WERI-Rb-1 (cell line): ENCODE measurements around the gene TLR4.
A peak's percentile ranks its signal among the peaks of the same experiment; 100 is the strongest.

ENCODE experiments used
- DNase-seq: peaks from one replicate; pipeline ENCODE4 v3.0.0-alpha.2; 2020
- H3K27ac ChIP-seq: fragments of 250-450 bp; sonication (Bioruptor Pico); 2 replicates; pipeline ENCODE4 v1.5.1; 2020; ENCODE audit warnings: mild to moderate bottlenecking, moderate library complexity
- H3K27me3 ChIP-seq: fragments of 250-450 bp; sonication (Bioruptor Pico); 2 replicates; pipeline ENCODE4 v1.5.1; 2021; ENCODE audit warnings: mild to moderate bottlenecking, low read depth, moderate library complexity; ENCODE audit not compliant: insufficient read depth, severe bottlenecking
- H3K36me3 ChIP-seq: fragments of 250-450 bp; sonication (Bioruptor Pico); 2 replicates; pipeline ENCODE4 v1.5.1; 2020; ENCODE audit warnings: mild to moderate bottlenecking, moderate library complexity
- H3K4me3 ChIP-seq: 2 replicates; pipeline ENCODE4 v1.5.1; 2011; ENCODE audit warnings: low read depth, mild to moderate bottlenecking, control low read depth, low read length
- H3K9me3 ChIP-seq: fragments of 250-450 bp; sonication (Bioruptor Pico); 2 replicates; pipeline ENCODE4 v1.5.1; 2021; ENCODE audit warnings: mild to moderate bottlenecking, moderate library complexity; ENCODE audit not compliant: severe bottlenecking
- TF ChIP-seq, protein P1 (sequence below): IDR thresholded peaks from 2 replicates; pipeline ENCODE4 v1.5.1; 2011; ENCODE audit warnings: low read depth, mild to moderate bottlenecking, control low read depth, inconsistent platforms, low read length

Gene TLR4

DNA sequence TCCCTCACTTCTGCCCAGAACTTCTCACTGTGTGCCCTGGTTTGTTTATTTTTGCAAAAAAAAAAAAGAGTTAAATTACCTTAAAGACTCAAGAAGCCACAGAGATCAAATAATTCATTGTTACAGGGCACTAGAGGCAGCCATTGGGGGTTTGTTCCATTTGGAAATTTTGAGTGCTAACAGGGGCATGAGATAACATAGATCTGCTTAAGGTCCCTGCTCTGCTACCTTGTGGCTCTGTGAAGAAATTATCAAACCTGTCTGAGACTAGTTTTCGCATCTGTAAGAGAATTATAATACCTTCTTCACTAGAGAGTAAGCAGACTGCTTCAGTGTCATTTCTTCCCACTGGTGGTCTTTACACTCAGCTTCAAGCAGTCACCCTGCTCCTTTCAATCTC is 394 bp downstream of the TLR4 start:
- no peak overlapping the region for H3K4me3 ChIP-seq
- H3K36me3 ChIP-seq, result no peaks in the 10 kb centered on the region
- no peaks in the 10 kb centered on the region for H3K9me3 ChIP-seq
- H3K27me3 ChIP-seq, result no peaks in the 10 kb centered on the region
- DNase-seq, result no peak
- no peak overlapping the region for H3K27ac ChIP-seq
- TF ChIP-seq, protein P1, sequence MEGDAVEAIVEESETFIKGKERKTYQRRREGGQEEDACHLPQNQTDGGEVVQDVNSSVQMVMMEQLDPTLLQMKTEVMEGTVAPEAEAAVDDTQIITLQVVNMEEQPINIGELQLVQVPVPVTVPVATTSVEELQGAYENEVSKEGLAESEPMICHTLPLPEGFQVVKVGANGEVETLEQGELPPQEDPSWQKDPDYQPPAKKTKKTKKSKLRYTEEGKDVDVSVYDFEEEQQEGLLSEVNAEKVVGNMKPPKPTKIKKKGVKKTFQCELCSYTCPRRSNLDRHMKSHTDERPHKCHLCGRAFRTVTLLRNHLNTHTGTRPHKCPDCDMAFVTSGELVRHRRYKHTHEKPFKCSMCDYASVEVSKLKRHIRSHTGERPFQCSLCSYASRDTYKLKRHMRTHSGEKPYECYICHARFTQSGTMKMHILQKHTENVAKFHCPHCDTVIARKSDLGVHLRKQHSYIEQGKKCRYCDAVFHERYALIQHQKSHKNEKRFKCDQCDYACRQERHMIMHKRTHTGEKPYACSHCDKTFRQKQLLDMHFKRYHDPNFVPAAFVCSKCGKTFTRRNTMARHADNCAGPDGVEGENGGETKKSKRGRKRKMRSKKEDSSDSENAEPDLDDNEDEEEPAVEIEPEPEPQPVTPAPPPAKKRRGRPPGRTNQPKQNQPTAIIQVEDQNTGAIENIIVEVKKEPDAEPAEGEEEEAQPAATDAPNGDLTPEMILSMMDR, result no peak

DNA sequence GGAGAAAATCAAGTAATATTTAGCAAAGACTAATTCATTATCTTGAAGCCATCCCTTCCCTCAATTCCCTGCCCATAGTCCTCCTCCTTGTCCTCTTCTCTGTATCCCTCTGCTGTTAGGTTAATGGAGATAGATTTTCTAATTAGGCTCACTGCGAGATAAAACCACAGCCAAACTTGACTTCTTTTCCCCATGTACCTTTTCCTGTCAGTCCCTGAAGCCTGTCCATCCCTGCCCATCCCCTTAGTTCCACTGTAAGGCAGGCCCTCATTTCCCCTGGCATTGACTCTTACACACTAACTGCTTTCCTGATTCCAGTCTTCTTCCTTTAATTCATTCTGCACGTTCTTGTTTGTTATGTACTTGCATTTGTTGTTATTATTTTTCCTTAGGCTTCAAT is 1.2 kb downstream of the TLR4 start:
- no peaks in the 10 kb centered on the region for H3K27me3 ChIP-seq
- H3K36me3 ChIP-seq, result no peaks in the 10 kb centered on the region
- no peak overlapping the region for H3K27ac ChIP-seq
- TF ChIP-seq, protein P1, result no peak
- DNase-seq, result no peak
- no peak overlapping the region for H3K4me3 ChIP-seq
- H3K9me3 ChIP-seq, result no peaks in the 10 kb centered on the region

DNA sequence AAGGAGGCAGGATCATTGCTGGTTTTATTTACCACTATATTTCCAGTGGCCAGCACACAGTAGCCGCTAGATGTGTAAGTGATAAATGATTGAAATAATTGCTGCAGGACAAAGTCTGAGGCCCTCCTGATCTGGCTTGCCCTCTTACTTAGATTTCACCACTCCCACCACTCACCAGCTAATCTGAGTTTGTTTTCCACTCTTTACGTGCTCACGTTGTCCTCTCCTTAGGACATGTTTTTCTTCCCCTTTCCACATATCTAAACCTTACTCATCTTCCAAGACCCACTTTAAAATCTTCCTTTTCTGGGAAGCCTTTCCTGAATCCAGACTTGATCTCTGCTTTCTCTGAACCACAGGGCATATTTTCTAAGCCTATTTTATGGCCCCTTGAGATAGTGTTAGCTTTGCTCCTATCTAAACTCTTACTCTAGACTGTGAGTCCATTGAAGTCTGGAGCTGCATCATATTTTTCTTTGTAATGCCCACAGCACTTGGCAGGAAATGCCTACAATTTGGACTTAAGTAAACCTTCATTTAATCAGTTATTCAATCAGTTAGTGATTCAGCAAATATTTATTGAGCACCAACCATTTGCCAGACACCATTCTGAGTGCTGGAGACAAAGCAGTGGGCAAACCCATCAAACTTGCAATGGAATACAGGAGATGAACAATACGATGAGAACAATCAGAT is 2.4 kb downstream of the TLR4 start:
- no peak for DNase-seq
- TF ChIP-seq, protein P1, result no peak
- Histone ChIP-seq H3K9me3 (no peaks in the 10 kb centered on the region), H3K36me3 (no peaks in the 10 kb centered on the region), H3K27me3 (no peaks in the 10 kb centered on the region), H3K4me3 (no peak overlapping the region), H3K27ac (no peak overlapping the region)

DNA sequence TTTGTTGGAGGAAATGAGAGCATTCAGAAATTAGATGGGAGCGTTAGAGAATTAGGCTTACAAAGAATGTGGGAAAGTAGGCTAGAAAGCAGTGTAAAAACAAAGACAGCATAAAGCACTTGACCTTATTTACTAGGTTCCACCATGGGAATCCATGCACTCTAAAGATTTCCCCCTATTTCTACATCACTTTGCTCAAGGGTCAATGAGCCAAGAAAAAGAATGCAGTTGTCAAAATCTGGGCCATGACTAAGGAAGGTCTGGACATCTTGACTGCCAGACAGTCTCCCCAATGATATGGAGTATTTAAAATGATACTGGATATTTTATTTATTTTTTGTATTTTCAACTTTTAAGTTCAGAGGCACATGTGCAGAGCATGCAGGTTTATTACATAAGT is 3.4 kb downstream of the TLR4 start:
- Histone ChIP-seq H3K27me3 (no peaks in the 10 kb centered on the region), H3K9me3 (no peaks in the 10 kb centered on the region), H3K4me3 (no peak overlapping the region), H3K36me3 (no peaks in the 10 kb centered on the region), H3K27ac (no peak overlapping the region)
- no peak for DNase-seq
- TF ChIP-seq, protein P1, result no peak

DNA sequence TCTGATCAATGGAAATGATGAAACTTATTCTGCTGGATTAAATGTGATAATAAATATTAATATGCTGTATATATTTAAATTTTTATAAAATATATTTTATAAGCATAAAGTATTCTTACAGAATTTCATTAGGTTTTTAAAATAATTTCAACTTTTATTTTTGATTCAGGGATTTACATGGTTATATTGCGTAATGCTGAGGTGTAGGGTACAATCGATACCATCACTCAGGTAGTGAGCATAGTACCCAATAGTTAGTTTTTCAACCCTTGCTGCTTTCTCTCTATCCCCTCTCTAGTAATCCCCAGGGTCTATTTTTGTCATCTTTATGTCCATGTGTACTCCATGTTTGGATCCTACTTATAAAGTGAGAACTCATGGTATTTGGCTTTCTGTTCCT is 5.7 kb downstream of the TLR4 start:
- Histone ChIP-seq H3K4me3 (no peak overlapping the region), H3K36me3 (no peaks in the 10 kb centered on the region), H3K9me3 (no peaks in the 10 kb centered on the region), H3K27ac (no peak overlapping the region), H3K27me3 (no peaks in the 10 kb centered on the region)
- TF ChIP-seq, protein P1, result no peak
- DNase-seq, result no peak

DNA sequence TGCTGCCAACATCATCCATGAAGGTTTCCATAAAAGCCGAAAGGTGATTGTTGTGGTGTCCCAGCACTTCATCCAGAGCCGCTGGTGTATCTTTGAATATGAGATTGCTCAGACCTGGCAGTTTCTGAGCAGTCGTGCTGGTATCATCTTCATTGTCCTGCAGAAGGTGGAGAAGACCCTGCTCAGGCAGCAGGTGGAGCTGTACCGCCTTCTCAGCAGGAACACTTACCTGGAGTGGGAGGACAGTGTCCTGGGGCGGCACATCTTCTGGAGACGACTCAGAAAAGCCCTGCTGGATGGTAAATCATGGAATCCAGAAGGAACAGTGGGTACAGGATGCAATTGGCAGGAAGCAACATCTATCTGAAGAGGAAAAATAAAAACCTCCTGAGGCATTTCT is 10.1 kb downstream of the TLR4 start:
- peak; percentile 80 for DNase-seq
- Histone ChIP-seq H3K4me3 (no peak overlapping the region), H3K27me3 (no peaks in the 10 kb centered on the region), H3K36me3 (no peaks in the 10 kb centered on the region), H3K27ac (no peak overlapping the region), H3K9me3 (no peaks in the 10 kb centered on the region)
- TF ChIP-seq, protein P1, result peak; percentile 75
